SU-DHL-6 (cell line): Measurements from ENCODE around the gene TNP1.

Experiments used
- CTCF ChIP-seq: fragments of 200-600 bp; sonication (generic); IDR thresholded peaks from one replicate; pipeline ENCODE4 v1.5.1; 2017; ENCODE audit warnings: antibody characterized with exemption, mild to moderate bottlenecking, low read length, moderate library complexity; ENCODE audit not compliant: insufficient read depth, poor library complexity, severe bottlenecking
- EZH2phosphoT487 ChIP-seq: fragments of 200-600 bp; sonication (generic), shearing (Covaris generic); conservative IDR thresholded peaks from 2 replicates; pipeline ENCODE4 v1.6.1; 2018; ENCODE audit warnings: mild to moderate bottlenecking, antibody characterized with exemption, low read length, moderate library complexity, mixed read lengths

- no peak for TF ChIP-seq EZH2phosphoT487
- TF ChIP-seq CTCF: no peak
Measured at GRCh38 chr2:216819055-216819454, 40.8 kb downstream of the TNP1 start.
